ENCODE data around the gene TSPYL1.
A peak's percentile ranks its signal among the peaks of the same experiment; 100 is the strongest.
"Not testable (repeated sequence)": the region's sequence is repeated elsewhere in the genome, so short reads cannot be mapped to it uniquely, and the experiment has no call there.

TSPYL1 gene

DNA sequence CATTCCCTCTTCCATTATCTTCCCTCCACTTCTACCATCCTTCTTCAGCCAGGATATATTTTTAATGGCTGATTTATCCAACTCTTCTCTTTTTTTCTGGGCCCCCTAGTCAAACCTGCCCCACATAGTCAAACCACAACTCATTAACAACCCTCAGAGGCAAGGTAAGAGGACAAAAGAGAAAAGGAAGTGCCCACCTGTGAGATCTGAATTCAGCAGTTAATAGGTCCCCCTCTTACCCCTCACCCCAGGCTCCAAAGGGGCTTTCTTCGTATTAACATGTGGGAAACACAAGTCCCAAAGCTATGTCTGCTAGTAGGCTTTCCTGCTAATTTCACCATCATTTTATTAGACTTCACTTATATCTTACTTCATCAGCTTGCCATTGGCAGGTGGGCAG lies 44.1 kb upstream of the TSPYL1 start:
- Histone ChIP-seq H3K36me3 (ENCODE audit: insufficient read depth, insufficient read length, low read length) (no peaks in the 10 kb centered on the region), H3K27me3 (ENCODE audit: insufficient read depth, insufficient read length) (no peaks in the 10 kb centered on the region), H3K9ac (ENCODE audit: insufficient read length, low read depth) (no peak overlapping the region), H3K4me1 (ENCODE audit: insufficient read depth, insufficient read length) (no peaks in the 10 kb centered on the region), H3K9me3 (ENCODE audit: insufficient read depth, low read length) (no peaks in the 10 kb centered on the region), H3K4me3 (ENCODE audit: insufficient read length, low read depth) (no peak overlapping the region)
- TF ChIP-seq YY1 (IDR thresholded peaks at IDR 0.05; ENCODE audit: insufficient read depth, insufficient read length), result no peak
- no peak for TF ChIP-seq ZNF274 (IDR thresholded peaks at IDR 0.05; ENCODE audit: low read depth, low read length)
- TF ChIP-seq SUZ12 (IDR thresholded peaks at IDR 0.05; ENCODE audit: extremely low read depth, insufficient read depth, insufficient read length), result no peak
- DNase-seq (ENCODE audit: low read depth, low spot score), result peak; percentile 13

DNA sequence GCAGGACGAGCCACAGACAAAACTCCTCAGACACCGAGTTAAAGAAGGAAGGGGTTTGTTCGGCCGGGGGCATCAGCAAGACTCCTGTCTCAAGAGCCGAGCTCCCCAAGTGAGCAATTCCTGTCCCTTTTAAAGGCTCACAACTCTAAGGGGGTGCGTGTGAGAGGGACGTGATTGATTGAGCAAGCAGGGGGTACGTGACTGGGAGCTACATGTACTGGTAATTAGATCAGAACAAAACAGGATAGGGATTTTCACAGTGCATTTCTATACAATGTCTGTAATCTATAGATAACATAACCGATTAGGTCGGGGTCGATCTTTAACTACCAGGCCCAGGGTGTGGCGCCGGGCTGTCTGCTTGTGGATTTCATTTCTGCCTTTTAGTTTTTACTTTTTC lies 42.2 kb upstream of the TSPYL1 start:
- not testable (repeated sequence) for H3K4me3 ChIP-seq (ENCODE audit: insufficient read length, low read depth); H3K36me3 ChIP-seq (ENCODE audit: insufficient read depth, insufficient read length, low read length); H3K27me3 ChIP-seq (ENCODE audit: insufficient read depth, insufficient read length); DNase-seq (ENCODE audit: low read depth, low spot score); H3K9ac ChIP-seq (ENCODE audit: insufficient read length, low read depth); H3K9me3 ChIP-seq (ENCODE audit: insufficient read depth, low read length); H3K4me1 ChIP-seq (ENCODE audit: insufficient read depth, insufficient read length)

DNA sequence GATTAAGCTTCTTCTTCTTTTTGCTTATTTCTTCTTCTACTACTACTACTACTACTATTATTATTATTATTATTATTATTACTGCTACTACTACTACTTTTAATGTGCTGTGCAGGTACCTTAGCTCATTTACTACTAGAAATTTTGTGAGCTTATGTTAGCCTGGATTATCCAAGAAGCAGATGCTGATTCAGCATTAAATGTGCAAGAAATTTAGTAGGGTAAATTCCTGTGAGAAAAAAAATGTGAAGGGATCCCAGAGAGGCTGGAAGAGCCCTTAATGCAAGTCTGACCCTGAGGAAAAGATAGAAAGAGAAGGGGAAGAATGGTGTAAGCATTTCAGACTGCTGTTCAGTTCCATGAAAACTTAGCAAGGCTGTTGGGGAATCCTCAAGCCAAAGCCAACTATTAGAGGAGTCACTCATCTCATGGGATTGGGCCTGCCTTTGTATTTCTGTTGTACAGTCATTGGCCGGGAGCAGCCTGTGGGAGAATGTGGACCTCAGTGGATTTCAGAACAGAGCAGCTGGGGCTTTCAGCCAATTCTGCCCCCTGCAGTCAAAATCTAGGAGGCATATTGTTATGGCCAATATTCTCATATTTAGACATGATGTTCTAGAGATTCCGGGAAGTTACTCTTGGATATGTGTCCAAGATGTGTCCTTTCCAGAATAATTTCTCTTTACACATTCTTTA lies 37.2 kb upstream of the TSPYL1 start:
- TF ChIP-seq ZNF274 (IDR thresholded peaks at IDR 0.05; ENCODE audit: low read depth, low read length) (no peak), YY1 (IDR thresholded peaks at IDR 0.05; ENCODE audit: insufficient read depth, insufficient read length) (no peak), SUZ12 (IDR thresholded peaks at IDR 0.05; ENCODE audit: extremely low read depth, insufficient read depth, insufficient read length) (no peak)
- Histone ChIP-seq H3K9me3 (ENCODE audit: insufficient read depth, low read length) (no peaks in the 10 kb centered on the region), H3K4me1 (ENCODE audit: insufficient read depth, insufficient read length) (no peaks in the 10 kb centered on the region), H3K4me3 (ENCODE audit: insufficient read length, low read depth) (no peak overlapping the region), H3K36me3 (ENCODE audit: insufficient read depth, insufficient read length, low read length) (no peaks in the 10 kb centered on the region), H3K9ac (ENCODE audit: insufficient read length, low read depth) (no peak overlapping the region), H3K27me3 (ENCODE audit: insufficient read depth, insufficient read length) (no peaks in the 10 kb centered on the region)
- no peak for DNase-seq (ENCODE audit: low read depth, low spot score)

DNA sequence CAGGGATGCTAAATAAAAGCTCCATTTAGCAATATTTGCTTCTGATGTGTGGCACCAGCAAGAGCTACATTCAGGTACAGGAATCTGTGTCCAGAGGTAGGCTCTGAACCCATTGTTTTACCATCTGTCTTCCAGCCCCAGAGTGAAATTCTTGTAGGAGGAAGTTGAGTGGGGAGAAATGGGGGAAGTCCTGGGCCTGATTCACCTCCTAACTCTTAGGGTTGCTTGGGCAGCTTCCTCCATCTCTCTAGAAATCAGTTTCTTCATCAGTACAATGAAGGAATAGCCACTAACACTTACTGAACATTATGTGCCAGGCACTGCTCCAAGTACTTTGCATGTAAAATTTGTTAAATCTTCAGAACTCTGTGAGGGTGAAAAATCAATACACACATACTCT lies 35.1 kb upstream of the TSPYL1 start:
- no peaks in the 10 kb centered on the region for H3K36me3 ChIP-seq (ENCODE audit: insufficient read depth, insufficient read length, low read length)
- H3K9me3 ChIP-seq (ENCODE audit: insufficient read depth, low read length), result no peaks in the 10 kb centered on the region
- H3K4me3 ChIP-seq (ENCODE audit: insufficient read length, low read depth), result no peak overlapping the region
- H3K4me1 ChIP-seq (ENCODE audit: insufficient read depth, insufficient read length), result no peaks in the 10 kb centered on the region
- no peak overlapping the region for H3K9ac ChIP-seq (ENCODE audit: insufficient read length, low read depth)
- H3K27me3 ChIP-seq (ENCODE audit: insufficient read depth, insufficient read length), result no peaks in the 10 kb centered on the region
- TF ChIP-seq SUZ12 (IDR thresholded peaks at IDR 0.05; ENCODE audit: extremely low read depth, insufficient read depth, insufficient read length) (no peak), YY1 (IDR thresholded peaks at IDR 0.05; ENCODE audit: insufficient read depth, insufficient read length) (no peak), ZNF274 (IDR thresholded peaks at IDR 0.05; ENCODE audit: low read depth, low read length) (no peak)
- DNase-seq (ENCODE audit: low read depth, low spot score), result no peak

DNA sequence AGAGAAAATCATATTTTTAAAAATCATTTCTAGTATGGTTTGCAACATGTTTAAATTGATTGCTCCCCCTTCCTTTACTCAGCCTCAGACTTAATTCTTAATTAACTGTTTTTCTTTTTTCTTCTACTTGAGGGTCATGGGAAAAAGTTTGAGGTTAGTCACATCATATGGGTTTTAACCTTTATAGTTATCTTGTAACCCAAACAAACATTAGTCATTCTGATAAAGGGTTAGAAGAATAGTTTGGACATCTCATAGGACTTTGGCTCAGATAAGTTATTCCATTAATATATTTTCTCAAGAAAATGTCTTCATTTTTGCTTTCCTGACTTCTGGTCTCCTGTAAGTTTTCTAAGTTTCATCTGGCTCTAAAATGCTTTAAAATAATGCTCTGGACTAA lies 34.5 kb upstream of the TSPYL1 start:
- Histone ChIP-seq H3K4me1 (ENCODE audit: insufficient read depth, insufficient read length) (no peaks in the 10 kb centered on the region), H3K9me3 (ENCODE audit: insufficient read depth, low read length) (no peaks in the 10 kb centered on the region), H3K27me3 (ENCODE audit: insufficient read depth, insufficient read length) (no peaks in the 10 kb centered on the region), H3K36me3 (ENCODE audit: insufficient read depth, insufficient read length, low read length) (no peaks in the 10 kb centered on the region), H3K9ac (ENCODE audit: insufficient read length, low read depth) (no peak overlapping the region), H3K4me3 (ENCODE audit: insufficient read length, low read depth) (no peak overlapping the region)
- no peak for DNase-seq (ENCODE audit: low read depth, low spot score)
- TF ChIP-seq YY1 (IDR thresholded peaks at IDR 0.05; ENCODE audit: insufficient read depth, insufficient read length), result no peak
- no peak for TF ChIP-seq ZNF274 (IDR thresholded peaks at IDR 0.05; ENCODE audit: low read depth, low read length)

DNA sequence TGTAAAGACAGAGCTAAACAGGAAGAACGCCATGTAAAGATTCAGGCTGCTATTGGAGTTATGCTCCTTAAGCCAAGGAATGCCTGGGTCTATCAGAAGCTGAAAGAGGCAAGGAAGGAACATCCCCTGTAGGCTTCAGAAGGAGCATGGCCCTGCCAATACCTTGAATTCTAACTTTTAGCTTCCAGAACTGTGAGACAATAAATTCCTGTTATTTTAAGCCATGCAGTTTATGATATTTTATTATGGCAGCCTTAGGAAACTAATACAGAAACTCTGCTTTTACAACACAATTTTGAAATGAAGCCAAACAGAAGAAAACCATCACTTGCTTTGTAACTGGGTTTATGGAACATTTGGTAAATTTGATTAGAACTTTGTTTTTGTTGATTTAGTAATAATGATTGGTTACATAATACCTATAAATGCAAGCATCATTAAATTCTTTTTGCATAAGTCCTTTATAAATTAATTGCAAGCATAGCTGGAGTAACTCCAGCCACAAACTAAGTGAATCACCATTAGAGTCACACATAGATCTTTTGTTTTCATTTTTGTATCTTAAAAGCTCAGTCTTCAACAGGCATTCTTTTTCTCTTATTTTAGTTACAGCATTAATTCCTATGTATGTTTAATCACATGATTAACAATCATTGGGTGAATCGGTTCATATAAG lies 33.5 kb upstream of the TSPYL1 start:
- Histone ChIP-seq H3K36me3 (ENCODE audit: insufficient read depth, insufficient read length, low read length) (no peaks in the 10 kb centered on the region), H3K27me3 (ENCODE audit: insufficient read depth, insufficient read length) (no peaks in the 10 kb centered on the region), H3K9me3 (ENCODE audit: insufficient read depth, low read length) (no peaks in the 10 kb centered on the region), H3K9ac (ENCODE audit: insufficient read length, low read depth) (no peak overlapping the region), H3K4me3 (ENCODE audit: insufficient read length, low read depth) (no peak overlapping the region), H3K4me1 (ENCODE audit: insufficient read depth, insufficient read length) (no peaks in the 10 kb centered on the region)
- no peak for DNase-seq (ENCODE audit: low read depth, low spot score)
- TF ChIP-seq SUZ12 (IDR thresholded peaks at IDR 0.05; ENCODE audit: extremely low read depth, insufficient read depth, insufficient read length), result no peak
- no peak for TF ChIP-seq YY1 (IDR thresholded peaks at IDR 0.05; ENCODE audit: insufficient read depth, insufficient read length)
- TF ChIP-seq ZNF274 (IDR thresholded peaks at IDR 0.05; ENCODE audit: low read depth, low read length), result no peak

DNA sequence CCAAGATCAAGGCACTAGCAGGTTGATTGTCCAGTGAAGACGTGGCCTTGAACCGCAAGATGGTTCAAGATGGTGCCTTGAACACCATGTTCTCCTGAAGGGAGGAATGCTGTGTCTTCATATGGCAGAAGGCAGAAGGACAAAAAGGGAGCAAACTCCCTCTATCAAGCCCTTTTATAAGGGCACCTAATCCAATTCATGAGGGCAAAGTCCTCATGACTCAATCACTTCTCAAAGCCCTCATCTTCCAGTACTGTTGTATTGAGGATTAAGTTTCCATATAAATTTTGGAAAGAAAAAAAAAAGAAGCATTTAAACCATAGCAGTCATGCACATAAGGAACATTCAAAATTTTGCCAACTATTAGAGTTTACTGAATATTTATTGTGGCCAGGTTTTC lies 29.9 kb upstream of the TSPYL1 start:
- no peak overlapping the region for H3K4me3 ChIP-seq (ENCODE audit: insufficient read length, low read depth)
- no peak overlapping the region for H3K9ac ChIP-seq (ENCODE audit: insufficient read length, low read depth)
- no peaks in the 10 kb centered on the region for H3K27me3 ChIP-seq (ENCODE audit: insufficient read depth, insufficient read length)
- no peak for TF ChIP-seq ZNF274 (IDR thresholded peaks at IDR 0.05; ENCODE audit: low read depth, low read length)
- no peak for TF ChIP-seq YY1 (IDR thresholded peaks at IDR 0.05; ENCODE audit: insufficient read depth, insufficient read length)
- no peak for TF ChIP-seq SUZ12 (IDR thresholded peaks at IDR 0.05; ENCODE audit: extremely low read depth, insufficient read depth, insufficient read length)
- H3K4me1 ChIP-seq (ENCODE audit: insufficient read depth, insufficient read length), result no peaks in the 10 kb centered on the region
- H3K36me3 ChIP-seq (ENCODE audit: insufficient read depth, insufficient read length, low read length), result no peaks in the 10 kb centered on the region
- no peak for DNase-seq (ENCODE audit: low read depth, low spot score)
- no peaks in the 10 kb centered on the region for H3K9me3 ChIP-seq (ENCODE audit: insufficient read depth, low read length)

Data from NT2/D1 (cell line).